ENCODE measurements around the gene NKD2.
"Not testable (repeated sequence)": the region's sequence is repeated elsewhere in the genome, so short reads cannot be mapped to it uniquely, and the experiment has no call there.

Gene NKD2

DNA sequence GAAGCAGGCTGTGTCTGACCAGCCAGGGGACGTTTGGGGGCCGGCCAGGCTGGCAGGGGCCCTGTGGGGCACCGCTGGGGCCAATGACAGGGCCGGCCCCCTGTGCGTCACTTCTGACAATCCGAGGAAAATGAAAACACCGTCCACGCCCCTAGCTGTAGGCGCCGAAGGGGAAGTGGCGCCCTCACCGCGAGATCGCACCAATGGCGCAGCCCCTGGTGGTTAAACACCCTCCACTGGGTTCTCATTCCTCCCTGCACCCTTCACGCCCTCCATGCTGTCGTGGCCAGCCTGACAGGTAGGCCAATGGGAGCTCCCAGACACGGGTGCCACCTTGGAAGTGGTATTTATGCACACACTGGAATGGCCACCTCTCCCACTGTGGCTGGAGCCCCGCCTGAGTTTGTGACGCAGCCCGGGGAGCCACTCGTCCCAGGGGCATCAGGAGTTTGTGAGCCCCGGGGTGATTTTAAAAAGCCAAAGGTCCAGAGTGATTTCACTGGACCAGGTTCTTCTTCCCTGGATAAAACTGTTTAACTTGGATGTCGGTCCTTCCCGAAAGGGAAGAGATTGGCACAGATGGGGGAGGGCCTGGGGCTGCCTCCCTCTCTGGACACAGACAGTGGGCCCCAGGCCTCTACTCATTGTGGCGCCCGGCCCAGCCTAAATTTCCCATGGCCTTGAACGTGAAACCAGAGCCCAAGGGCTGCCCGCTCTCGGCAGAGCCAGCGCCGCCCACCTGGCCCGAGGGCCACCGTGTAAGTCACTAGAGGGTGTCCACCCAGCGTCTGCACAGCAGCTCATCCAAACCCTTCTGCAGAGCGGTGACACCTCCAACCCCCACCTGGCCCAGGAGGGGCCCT lies 49.7 kb downstream of the NKD2 start:
- no peak for DNase-seq (ENCODE audit: low read depth in 2 of 2)

DNA sequence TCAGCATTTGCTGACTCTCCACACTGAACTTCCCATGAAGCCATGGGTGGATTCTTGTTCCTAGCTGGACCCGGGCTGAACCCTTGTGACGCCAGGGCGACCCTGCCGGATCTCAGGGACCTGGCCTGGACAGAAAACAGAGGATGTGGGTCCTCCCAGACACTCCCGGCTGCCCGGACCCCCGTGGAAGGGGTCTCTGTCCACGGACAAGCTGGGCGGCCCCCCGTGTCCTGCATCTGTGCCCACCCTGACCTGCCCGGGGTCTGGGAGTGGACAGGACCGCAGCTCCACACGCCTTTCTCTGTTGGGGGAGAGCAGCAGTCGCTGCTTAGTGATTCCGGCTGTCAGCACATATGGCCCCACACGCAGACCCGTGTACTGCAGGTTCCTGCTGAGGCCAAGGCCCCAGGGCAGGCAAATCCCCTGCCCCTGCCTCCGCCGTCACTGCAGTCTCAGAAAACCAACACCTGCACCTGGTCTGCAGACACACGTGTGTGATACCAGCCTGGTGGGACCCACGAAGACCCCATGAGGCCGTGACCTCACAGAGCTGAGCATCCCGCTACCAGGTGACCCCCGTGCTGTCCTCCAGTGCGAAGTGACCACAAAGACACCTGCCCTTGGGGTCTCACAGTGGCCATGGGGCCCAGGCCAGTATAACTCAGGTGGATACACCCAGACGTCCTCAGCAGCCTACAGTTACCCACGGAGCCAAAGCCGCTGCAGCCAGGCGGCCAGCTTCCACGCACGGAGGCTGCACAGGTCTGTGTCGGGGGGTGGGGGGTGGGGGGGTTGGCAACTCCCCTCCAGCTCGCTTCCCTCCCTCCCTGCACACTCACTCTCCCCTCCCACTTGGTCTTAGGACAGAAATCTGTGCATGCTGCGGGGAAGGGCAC lies 50.6 kb downstream of the NKD2 start:
- DNase-seq (ENCODE audit: low read depth in 2 of 2) = no peak

DNA sequence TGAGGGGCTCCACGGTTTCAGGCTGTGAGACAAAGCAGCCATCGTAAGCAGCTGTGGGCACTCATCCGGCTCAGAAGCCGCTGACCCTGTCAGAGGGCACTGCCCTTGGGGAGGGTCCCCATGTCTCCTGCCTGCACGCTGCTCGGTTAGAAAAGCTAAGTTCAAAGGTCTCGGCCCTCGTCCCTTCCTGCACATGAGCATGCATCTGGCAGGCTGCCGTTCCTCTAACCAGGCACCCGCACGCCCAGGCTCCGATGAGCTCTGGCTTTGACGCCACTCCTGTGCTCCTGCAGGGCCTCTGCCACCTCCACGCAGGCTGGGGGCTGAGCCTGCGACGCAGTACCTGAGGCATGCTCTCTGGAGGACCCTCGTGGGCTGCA lies 51.3 kb downstream of the NKD2 start:
- no peak for DNase-seq (ENCODE audit: low read depth in 2 of 2)

DNA sequence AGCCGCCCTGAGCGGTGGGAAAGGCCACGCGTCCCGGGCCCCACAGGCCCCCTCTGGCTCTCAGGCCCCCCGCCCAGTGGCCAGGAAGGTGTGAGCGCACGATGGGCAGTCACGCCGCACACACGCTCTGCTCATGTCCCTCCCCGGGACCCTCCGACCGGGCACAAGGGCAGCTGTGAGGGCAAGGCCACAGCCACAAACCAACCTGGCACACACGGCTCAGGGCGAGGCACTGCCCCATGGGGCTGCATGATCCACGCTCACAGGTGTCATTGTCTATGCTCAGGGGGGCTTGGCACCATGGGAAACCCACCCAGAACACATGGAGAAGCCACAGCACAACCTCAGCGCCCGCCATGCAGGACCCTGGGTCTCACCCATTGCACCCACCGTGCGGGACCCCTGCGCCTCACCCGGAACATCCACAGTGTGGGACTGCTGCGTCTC lies 52.0 kb downstream of the NKD2 start:
- DNase-seq (ENCODE audit: low read depth in 2 of 2) = no peak

DNA sequence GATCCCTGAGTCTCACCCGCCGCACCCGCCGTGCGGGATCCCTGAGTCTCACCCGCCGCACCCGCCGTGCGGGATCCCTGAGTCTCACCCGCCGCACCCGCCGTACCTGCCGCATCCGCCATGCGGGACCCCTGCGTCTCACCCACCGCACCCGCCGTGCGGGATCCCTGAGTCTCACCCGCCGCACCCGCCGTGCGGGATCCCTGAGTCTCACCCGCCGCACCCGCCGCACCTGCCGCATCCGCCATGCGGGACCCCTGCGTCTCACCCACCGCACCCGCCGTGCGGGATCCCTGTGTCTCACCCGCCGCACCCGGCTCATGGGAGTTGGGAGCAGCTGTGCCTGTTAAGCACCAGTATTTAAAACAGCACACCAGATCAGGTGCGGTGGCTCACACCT lies 52.7 kb downstream of the NKD2 start:
- DNase-seq (ENCODE audit: low read depth in 2 of 2) = not testable (repeated sequence)

DNA sequence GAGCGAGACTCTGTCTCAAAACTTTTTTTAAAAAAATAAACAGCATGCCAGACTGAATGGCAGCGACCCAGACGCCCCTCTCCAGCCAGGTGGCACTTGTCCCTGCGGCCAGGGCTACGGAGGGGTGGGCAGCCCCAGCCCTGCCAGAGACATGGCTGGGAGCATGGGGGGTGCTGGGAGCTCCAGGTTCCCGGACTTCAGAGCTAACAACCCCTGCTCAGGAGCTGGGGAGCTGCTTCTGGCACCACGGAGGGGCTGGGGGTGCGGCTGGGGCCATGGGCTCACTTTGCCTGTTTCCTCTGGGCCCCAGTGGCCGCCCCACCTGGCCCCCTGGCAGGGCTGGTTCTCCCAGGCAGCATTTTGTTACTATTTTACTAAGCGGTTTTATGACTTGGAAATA lies 53.3 kb downstream of the NKD2 start:
- DNase-seq (ENCODE audit: low read depth in 2 of 2) = no peak

DNA sequence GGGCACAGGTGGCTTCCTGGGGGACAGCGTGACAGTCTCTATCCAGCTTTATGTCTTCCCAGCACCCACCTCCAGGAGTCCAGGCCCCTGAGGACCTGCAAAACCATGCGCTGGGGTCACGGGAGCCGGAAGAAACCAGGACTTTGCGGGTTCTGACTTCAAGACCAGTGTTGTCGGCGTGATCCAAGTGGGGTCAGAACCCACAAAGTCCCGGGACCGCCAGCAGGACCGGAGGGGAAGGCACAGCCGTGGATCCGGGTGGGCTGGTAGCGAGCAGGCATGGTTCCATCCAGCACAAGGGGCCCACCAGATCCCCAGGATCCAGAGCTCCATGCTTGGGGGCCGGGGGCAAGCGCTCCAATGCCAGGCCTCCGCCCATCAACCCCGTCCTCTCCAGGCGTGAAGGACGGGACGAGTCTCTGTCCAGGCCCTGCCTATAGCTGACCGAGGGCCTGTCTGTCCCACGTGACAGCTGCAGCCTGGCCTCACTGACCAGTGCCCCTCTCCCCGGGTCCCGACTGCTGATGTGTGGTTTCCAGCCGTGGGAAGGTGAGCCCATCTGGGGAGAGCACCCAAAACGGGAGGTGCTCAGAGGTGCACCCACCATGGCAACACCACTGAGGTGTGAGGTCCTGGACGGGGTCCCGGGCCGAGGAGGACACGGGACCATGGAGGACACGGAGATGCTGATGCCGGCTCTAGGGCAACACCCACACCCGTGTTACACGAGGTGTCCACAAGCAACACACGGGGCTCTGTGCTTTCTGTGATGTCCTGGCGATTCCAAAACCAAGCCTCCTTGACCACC lies 54.4 kb downstream of the NKD2 start:
- DNase-seq (ENCODE audit: low read depth in 2 of 2) = no peak

DNA sequence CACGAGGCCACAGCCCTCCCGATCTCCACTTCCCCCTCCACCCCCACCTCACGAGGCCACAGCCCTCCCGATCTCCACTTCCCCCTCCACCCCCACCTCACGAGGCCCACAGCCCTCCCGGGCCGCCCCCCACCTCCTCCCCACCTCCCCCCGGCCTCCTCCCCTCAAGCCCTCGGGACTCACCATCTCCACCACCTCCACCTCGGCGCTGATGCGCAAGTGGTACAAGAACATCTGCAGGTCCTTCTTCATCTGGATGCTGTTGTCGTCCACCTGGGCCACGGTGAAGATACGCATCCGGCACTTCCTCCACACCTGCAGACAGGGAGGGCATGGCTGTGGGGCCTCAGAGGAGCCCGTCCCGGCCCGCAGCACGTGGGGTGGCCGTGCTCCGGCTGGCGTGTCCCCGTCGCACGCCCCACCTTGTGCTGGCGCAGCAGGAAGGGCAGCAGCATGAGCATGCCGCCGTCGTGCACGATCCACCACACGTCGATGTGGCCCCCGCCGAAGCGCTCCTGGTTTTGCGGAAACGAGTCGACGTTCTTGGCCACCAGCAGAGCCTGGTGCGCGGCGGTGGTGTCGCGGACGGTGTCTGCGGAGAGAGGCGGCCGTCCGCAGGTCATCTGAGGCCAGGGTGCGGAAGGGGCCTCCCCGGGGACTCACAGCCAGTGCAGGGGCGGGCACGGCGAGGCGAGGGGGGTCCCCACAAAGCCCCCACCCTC lies 55.2 kb downstream of the NKD2 start:
- no peak for DNase-seq (ENCODE audit: low read depth in 2 of 2)

DNA sequence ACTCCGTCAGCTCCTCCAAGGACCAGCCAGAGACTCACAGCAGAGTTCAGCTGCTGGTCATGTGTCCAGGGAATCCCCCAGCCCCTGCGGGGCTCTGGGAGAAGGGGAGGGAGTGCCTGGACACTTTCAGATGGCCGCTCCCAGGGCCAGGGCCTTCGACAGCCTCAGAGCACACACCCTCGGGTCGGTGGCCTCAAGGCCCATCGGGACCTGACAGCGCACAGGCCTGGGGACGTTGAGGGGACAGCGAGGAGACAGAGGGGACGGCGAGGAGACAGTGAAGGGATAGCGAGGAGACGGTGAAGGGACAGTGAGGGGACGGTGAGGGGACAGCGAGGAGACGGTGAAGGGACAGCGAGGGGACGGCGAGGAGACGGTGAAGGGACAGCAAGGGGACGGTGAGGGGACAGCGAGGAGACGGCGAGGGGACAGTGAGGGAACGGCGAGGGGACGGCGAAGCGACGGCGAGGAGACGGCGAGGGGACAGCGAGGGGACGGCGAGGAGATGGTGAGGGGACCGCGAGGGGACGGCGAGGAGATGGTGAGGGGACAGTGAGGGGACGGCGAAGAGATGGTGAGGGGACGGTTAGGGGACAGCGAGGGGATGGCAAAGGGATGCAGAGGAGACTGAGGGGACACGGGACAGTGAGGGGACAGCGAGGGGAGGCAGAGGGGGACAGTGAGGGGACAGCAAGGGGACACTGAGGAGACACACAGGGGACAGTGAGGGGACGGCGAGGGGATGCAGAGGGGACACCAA lies 56.0 kb downstream of the NKD2 start:
- no peak for DNase-seq (ENCODE audit: low read depth in 2 of 2)

DNA sequence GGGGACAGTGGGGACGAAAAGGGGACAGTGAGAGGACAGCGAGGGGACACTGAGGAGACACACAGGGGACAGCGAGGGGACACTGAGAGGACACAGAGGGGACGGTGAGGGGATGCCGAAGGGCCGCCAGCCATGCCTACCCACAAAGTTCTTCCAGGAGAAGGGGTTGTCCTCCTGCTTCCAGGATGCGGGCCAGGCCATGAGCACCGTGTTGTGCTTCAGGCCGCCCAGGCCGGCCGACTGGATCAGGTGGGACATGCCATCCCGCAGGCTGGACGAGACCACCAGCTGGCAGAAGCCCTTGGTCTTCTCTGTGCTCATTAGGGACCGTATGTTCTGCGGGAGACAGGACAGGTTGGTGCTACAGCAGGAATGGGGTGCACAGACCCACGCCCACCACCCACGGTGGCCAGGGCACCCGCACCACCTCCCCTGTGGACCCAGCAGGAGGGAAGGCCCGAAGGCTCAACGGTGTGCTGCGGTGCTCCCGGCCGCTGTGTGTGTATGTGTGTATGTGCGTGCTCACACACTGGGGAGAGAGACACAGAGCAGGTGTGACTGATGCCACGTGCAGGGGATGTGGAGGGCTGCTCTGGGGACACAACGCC lies 56.6 kb downstream of the NKD2 start:
- no peak for DNase-seq (ENCODE audit: low read depth in 2 of 2)

DNA sequence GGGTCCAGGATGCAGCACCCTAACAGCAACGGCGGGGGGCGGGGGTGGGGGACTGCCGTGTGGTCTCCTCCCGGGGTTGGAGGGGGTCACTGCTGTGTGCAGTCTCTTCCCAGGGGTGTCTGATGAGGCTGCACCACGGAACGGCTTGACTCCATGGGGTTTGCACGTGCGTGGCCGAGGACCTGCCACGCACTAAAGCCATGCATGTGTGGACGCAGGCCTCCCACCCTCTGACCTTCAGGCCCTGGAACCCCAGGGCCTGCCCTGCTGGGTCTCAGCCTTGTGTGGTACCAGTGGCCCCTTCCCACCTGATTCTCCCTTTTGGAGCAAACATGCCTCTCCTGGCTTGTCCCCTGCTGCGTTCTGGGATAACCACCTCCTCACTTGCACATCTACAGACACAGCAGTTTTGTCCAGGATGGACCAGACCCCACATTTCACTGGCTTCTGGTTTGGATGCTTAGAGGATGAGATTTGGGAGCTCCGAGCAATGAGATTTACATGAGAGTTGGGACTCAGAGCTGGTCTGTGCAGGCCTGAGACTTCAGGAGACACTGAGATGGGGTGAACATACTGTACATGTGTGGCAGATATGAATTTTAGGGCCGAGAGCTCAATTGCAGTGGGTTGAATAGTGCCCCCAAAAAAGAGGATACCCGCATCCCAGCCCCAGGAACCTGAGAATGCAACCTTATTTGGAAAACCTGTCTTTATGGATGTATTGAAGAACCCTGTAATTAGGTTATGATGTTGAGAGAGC lies 57.5 kb downstream of the NKD2 start:
- DNase-seq (ENCODE audit: low read depth in 2 of 2) = no peak

DNA sequence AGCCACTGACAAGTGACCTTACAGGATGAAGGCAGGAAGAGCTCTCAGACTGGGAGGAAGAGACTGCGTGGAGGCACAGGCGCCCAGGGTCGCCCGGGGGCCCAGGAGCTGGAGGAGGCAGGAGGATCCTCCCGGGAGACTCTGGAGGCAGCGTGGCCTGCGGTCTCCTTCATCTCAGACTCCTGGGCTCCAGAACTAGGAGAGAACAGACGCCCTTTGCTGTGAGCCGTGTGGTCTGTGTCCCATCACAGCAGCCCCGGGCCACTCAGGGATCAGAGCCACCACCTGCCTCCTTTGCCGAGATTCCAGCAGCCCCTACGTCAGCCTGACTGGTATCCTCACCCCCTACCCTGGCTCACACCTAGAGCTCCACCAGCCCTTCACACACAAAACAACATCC lies 58.1 kb downstream of the NKD2 start:
- DNase-seq (ENCODE audit: low read depth in 2 of 2) = no peak

DNA sequence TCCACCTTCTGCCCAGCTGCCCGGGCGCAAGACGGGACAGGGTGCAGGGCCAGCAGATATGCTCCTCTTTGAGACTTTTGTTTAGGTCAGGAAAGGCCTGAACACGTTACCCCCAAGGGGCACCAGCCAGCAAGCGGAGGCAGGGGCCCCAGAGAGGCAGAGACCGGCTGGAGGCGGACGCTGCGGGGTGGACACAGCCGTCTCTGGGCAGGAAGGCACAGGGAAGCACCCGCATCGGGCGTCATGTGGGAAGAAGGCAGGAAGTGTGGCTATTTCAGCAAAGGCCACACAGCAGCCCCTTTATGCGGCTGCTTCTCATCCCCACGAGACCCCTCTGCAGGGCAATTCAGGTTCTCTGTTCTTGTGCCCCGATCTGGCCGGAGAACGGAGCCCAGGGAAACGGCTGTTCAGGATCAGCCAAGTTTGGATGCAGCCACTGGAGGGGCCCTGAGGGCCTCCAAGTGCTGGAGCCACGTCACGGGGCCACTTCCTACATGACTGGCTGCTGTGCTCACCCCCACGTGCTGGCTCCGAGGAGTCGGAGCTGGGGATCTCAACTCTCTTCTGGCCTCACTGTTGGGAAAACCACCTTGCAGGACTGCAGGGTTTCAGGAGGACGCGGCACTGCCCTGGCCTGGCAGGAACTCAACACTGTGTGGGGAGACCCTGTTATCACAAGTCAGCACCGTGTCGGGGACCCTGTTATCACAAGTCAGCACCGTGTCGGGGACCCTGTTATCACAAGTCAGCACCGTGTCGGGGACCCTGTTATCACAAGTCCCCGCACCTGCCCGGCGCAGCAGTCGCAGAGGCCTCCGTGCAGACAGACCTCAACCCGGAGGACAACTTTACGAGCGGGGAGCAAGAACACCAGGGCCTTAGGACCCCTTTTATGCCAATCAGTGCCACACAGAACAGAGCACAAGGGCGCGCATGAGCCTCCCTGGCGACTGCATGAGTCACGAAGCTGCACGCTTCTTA lies 58.8 kb downstream of the NKD2 start:
- no peak for DNase-seq (ENCODE audit: low read depth in 2 of 2)

DNA sequence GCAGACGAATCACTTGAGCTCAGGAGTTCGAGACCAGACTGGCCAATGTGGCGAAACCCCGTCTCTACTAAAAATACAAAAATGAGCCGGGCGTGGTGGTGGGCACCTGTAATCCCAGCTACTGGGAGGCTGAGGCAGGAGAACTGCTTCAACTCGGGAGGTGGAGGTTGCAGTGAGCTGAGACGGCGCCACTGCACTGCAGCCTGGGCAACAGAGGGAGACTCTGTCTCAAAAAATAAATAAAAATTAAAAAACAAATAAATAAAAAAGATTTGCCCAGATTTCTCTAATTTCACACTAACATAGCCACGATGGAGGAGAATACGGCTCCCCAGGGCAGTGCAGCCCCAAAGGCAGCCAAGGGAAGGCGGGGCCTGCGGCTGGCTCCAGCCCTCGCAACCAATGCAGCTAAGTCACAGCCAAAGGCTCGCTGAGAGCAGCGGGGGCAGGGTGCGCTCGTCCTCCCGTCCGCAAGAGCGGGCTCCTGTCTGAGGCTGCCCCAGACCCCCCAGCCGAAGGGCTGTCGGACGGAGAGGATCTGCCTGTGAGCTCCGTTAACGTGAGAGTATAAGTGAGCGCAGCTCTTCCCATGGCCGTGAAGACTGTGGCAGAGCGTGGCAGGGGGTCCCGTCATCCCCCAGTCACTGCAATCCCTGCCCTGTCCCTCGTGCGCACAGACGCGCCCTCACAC lies 59.7 kb downstream of the NKD2 start:
- DNase-seq (ENCODE audit: low read depth in 2 of 2) = no peak

DNA sequence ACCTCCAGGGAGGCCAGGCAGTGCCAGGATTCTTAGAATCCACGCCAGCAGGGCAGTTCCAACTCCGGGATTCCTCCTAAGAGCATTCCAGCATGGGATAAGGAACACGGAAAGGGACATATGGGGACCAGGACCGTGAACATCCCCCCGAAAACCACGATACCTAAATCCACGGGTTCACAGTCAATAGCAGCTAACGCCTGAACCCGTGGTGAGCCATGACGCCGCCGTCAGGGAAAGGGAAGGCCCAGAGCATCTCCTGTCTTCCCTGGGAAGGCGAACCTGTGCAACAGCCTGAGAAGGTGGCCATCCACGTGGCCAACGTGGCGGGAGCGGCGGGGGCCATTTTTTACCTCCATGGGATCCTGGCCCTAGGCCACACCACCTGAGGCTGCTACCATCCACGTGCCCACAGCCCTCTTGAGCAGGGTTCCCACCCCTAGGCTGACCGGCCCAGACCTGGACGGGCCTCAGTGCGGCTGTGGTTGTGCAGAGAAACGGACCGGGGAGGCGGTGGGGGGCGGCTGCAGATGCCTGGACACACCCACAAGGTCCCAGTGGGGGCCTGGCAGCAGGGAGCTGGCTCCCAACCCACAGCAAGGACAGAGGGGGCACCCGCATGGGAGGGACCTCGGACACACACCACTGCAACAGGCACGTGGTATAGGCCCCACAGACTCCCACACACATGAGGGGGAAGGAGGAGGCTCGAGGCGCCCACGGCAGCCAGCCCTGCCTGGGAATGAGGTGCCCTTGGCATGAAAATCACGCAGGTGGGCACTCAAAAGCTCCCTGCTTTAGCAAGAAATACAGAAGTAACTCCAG lies 60.5 kb downstream of the NKD2 start:
- no peak for DNase-seq (ENCODE audit: low read depth in 2 of 2)

DNA sequence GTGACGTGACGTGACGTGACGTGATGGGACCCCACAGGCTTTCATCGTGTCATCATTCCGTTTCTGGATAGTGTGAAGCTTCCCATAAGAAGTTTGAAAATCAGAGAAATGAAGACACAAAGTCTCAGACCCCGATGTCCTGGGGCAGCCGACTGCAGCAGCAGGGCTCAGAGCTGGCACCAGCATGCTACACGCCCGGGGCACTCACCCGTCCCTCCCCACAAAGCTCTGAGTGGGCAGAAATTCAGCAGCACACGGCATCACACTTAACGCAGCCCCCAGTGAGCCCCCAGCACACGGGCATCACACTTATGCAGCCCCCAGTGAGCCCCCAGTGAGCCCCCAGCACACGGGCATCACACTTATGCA lies 61.1 kb downstream of the NKD2 start:
- no peak for DNase-seq (ENCODE audit: low read depth in 2 of 2)

Data from stimulated activated CD8-positive, alpha-beta memory T cell treated with anti-CD3 and anti-CD28 coated beads, Interleukin-2, amount 100 ng/mL, for 1 hour (primary cell).